HL-60 (cell line): Measurements from ENCODE around the gene NALCN.

Source experiments
- DNase-seq, 2 experiments: peaks; one replicate each; pipeline ENCODE4 v3.0.0-alpha.2; 2010 to 2020; ENCODE audit warnings: low read depth in 1 of 2, low spot score in 1 of 2
- H3K27ac ChIP-seq: fragments of 250-450 bp; sonication (Bioruptor Pico); replicated peaks from 2 replicates; pipeline ENCODE4 v1.5.1; 2020; ENCODE audit warnings: mild to moderate bottlenecking, moderate library complexity
- H3K27me3 ChIP-seq: fragments of 250-450 bp; sonication (Bioruptor Pico); 2 replicates; pipeline ENCODE4 v1.5.1; 2021; ENCODE audit warnings: mild to moderate bottlenecking, moderate library complexity; ENCODE audit not compliant: insufficient read depth, poor library complexity, severe bottlenecking
- H3K4me3 ChIP-seq: replicated peaks from 2 replicates; pipeline ENCODE4 v1.5.1; 2011; ENCODE audit warnings: mild to moderate bottlenecking, control low read depth, low read length; ENCODE audit not compliant: insufficient read depth
- CTCF ChIP-seq: IDR thresholded peaks from one replicate; pipeline ENCODE4 v1.5.1; 2011; ENCODE audit warnings: low read length, control low read depth, inconsistent platforms; ENCODE audit not compliant: insufficient read depth
- GABPA ChIP-seq: IDR thresholded peaks from 2 replicates; pipeline ENCODE4 v1.6.1; 2012; ENCODE audit warnings: low read depth
- POLR2AphosphoS5 ChIP-seq: IDR thresholded peaks from 2 replicates; pipeline ENCODE4 v1.6.1; 2012; ENCODE audit warnings: low read depth
- REST ChIP-seq: IDR thresholded peaks from 2 replicates; pipeline ENCODE4 v1.6.1; 2012; ENCODE audit warnings: low read depth; ENCODE audit not compliant: insufficient replicate concordance
- SPI1 ChIP-seq: IDR thresholded peaks from 2 replicates; pipeline ENCODE4 v1.6.1; 2012; ENCODE audit warnings: low read depth, mild to moderate bottlenecking, borderline replicate concordance

Gene NALCN

GRCh38 chr13:101010100-101010499 lies 406.2 kb downstream of the NALCN start:
- no peak for DNase-seq
- no peak for TF ChIP-seq GABPA
- TF ChIP-seq REST = no peak
- no peak for TF ChIP-seq CTCF
- Histone ChIP-seq H3K27me3 (peaks cover 2% of the 10 kb centered on the region), H3K4me3 (no peak overlapping the region), H3K27ac (no peak overlapping the region)

- H3K4me3 ChIP-seq = no peak overlapping the region
Observed at GRCh38 chr13:101007245-101007644, 409.1 kb downstream of the NALCN start.

More at GRCh38 chr13:101007245-101007644, 409.1 kb downstream of the NALCN start:
- H3K27me3 ChIP-seq = peaks cover 2% of the 10 kb centered on the region
- H3K27ac ChIP-seq = no peak overlapping the region
- TF ChIP-seq CTCF (no peak), REST (no peak), POLR2AphosphoS5 (no peak), GABPA (no peak), SPI1 (no peak)
- DNase-seq = no peak
